OCI-LY7 (cell line): ENCODE measurements around the gene PPP1R37. TPM values are rescaled to one million over a fixed set of nuclear protein-coding genes. Genes with fewer than 3 reads are reported as not detected.

ENCODE experiments used
- BruUV-seq: library from RNA; stranded (reverse); fragments of 400-500 nt; replicated peaks from 2 replicates; lab custom pipeline; 2021; lab: Mats Ljungman, UMichigan
- CTCF ChIA-PET: fragments of 300-600 bp; sonication (Branson Sonifier 250); formaldehyde crosslinking; loops from one replicate; lab custom pipeline; 2022; ENCODE audit warnings: antibody characterized with exemption; ENCODE audit not compliant: unreplicated experiment; lab: Charles Lee
- POLR2A ChIA-PET: fragments of 300-600 bp; sonication (Branson Sonifier 250); formaldehyde crosslinking; loops from one replicate; lab custom pipeline; 2022; ENCODE audit warnings: antibody characterized with exemption; lab: Charles Lee
- DNase-seq: peaks from one replicate; pipeline ENCODE4 v3.0.0-alpha.2; 2015; ENCODE audit warnings: low spot score
- H2AFZ ChIP-seq: fragments of 200-600 bp; sonication (generic), shearing (Covaris generic); 2 replicates; pipeline ENCODE4 v1.6.1; 2014; ENCODE audit warnings: mild to moderate bottlenecking, antibody characterized with exemption, low read length, moderate library complexity
- H3K27ac ChIP-seq: fragments of 200-600 bp; sonication (generic); 2 replicates; pipeline ENCODE4 v1.5.1; 2014; ENCODE audit warnings: mixed run types, low read depth, mild to moderate bottlenecking, moderate library complexity, low read length, inconsistent platforms; ENCODE audit not compliant: poor library complexity, severe bottlenecking
- H3K36me3 ChIP-seq: fragments of 200-600 bp; sonication (generic); 2 replicates; pipeline ENCODE4 v1.6.1; 2014; ENCODE audit warnings: mild to moderate bottlenecking, antibody characterized with exemption, low read length, moderate library complexity, mixed read lengths; ENCODE audit not compliant: insufficient read depth
- H3K4me1 ChIP-seq: fragments of 200-600 bp; sonication (generic); 2 replicates; pipeline ENCODE4 v1.5.1; 2014; ENCODE audit warnings: mild to moderate bottlenecking, low read length; ENCODE audit not compliant: insufficient read depth, poor library complexity, severe bottlenecking
- H3K4me2 ChIP-seq: fragments of 200-600 bp; sonication (generic); 2 replicates; pipeline ENCODE4 v1.6.1; 2014; ENCODE audit warnings: mild to moderate bottlenecking, low read length
- H3K4me3 ChIP-seq: fragments of 200-600 bp; sonication (generic); 2 replicates; pipeline ENCODE4 v1.5.1; 2014; ENCODE audit warnings: mild to moderate bottlenecking, low read depth, low read length; ENCODE audit not compliant: poor library complexity, severe bottlenecking
- H3K79me2 ChIP-seq: fragments of 200-600 bp; sonication (generic); 2 replicates; pipeline ENCODE4 v1.6.1; 2016; ENCODE audit warnings: low read depth, mild to moderate bottlenecking, low read length, moderate library complexity, mixed read lengths; ENCODE audit not compliant: insufficient read depth
- H3K9me2 ChIP-seq: fragments of 200-600 bp; sonication (generic); 2 replicates; pipeline ENCODE4 v1.6.1; 2016; ENCODE audit warnings: mild to moderate bottlenecking, low read length, mixed read lengths; ENCODE audit not compliant: insufficient read depth
- H3K9me3 ChIP-seq: fragments of 200-600 bp; sonication (generic); 2 replicates; pipeline ENCODE4 v1.6.1; 2014; ENCODE audit warnings: mild to moderate bottlenecking, mixed run types, low read length, mixed read lengths
- H4K20me1 ChIP-seq: fragments of 200-600 bp; sonication (generic); 2 replicates; pipeline ENCODE4 v1.6.1; 2014; ENCODE audit warnings: mild to moderate bottlenecking, antibody characterized with exemption, low read length, moderate library complexity, mixed read lengths; ENCODE audit not compliant: insufficient read depth
- EZH2phosphoT487 ChIP-seq: fragments of 200-600 bp; sonication (generic); IDR thresholded peaks from 2 replicates; pipeline ENCODE4 v1.6.1; 2018; ENCODE audit warnings: low read depth, borderline replicate concordance, mild to moderate bottlenecking, mixed run types, antibody characterized with exemption, low read length, moderate library complexity, mixed read lengths
- intact Hi-C: fragments of 100-400 bp; cut with micrococcal nuclease; formaldehyde crosslinking; loops from one replicate; pipeline ENCODE4 v1.10.0; 2022; ENCODE audit not compliant: unreplicated experiment
- total RNA-seq, 2 experiments: library from RNA; depleted of rRNA in 1 of 2; stranded (reverse); fragments of >200 nt in 1 of 2; shearing (Covaris generic) in 1 of 2; gene quantifications; 2 replicates each; pipeline ENCODE4 v1.2.3, GENCODE V29; 2014 to 2022
- TF ChIP-seq, protein P1 (sequence below): fragments of 200-600 bp; sonication (generic); conservative IDR thresholded peaks from 2 replicates; pipeline ENCODE4 v1.5.1; 2014; ENCODE audit warnings: mild to moderate bottlenecking, antibody characterized with exemption, low read length, moderate library complexity, mixed read lengths

The PPP1R37 gene
- total RNA-seq, 2 experiments from 2014 or later: 24.7 to 48.6 TPM

GRCh38 chr19:45137179-45137761 lies 44.3 kb downstream of the PPP1R37 start:
- POLR2A ChIA-PET: interaction anchor here (0.7 to 2.1 kb wide), 5 partner anchors 30 to 385 kb away, joined by 3 to 15 read pairs (median 6); partner anchors contain the start of genes BLOC1S3, PPP1R37 and TRAPPC6A
- peaks cover 70% of the 10 kb centered on the region for H3K4me1 ChIP-seq

GRCh38 chr19:45138303-45138751 lies 45.3 kb downstream of the PPP1R37 start:
- peak overlapping the region; percentile 98 for H3K27ac ChIP-seq
- intact Hi-C loops: loop anchor here (5.0 kb wide), 1 partner anchor 141 kb away; no protein-coding TSS in a partner anchor
- no TSS peak for BruUV-seq
- ChIA-PET POLR2A (interaction anchor here (1.0 kb wide), 1 partner anchor 29 kb away, joined by 6 read pairs; no protein-coding TSS in a partner anchor), CTCF (interaction anchor here (1.2 kb wide), 1 partner anchor 67 kb away, joined by 8 read pairs; no protein-coding TSS in a partner anchor)
- peak overlapping the region; percentile 61 for H3K4me3 ChIP-seq
- H4K20me1 ChIP-seq: no peaks in the 10 kb centered on the region
- TF ChIP-seq, protein P1, sequence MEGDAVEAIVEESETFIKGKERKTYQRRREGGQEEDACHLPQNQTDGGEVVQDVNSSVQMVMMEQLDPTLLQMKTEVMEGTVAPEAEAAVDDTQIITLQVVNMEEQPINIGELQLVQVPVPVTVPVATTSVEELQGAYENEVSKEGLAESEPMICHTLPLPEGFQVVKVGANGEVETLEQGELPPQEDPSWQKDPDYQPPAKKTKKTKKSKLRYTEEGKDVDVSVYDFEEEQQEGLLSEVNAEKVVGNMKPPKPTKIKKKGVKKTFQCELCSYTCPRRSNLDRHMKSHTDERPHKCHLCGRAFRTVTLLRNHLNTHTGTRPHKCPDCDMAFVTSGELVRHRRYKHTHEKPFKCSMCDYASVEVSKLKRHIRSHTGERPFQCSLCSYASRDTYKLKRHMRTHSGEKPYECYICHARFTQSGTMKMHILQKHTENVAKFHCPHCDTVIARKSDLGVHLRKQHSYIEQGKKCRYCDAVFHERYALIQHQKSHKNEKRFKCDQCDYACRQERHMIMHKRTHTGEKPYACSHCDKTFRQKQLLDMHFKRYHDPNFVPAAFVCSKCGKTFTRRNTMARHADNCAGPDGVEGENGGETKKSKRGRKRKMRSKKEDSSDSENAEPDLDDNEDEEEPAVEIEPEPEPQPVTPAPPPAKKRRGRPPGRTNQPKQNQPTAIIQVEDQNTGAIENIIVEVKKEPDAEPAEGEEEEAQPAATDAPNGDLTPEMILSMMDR: no peak
- no peak for TF ChIP-seq EZH2phosphoT487
- no peak overlapping the region for H2AFZ ChIP-seq
- H3K36me3 ChIP-seq: peaks cover 34% of the 10 kb centered on the region
- no peaks in the 10 kb centered on the region for H3K9me3 ChIP-seq
- DNase-seq: peak; percentile 78
- H3K9me2 ChIP-seq: no peaks in the 10 kb centered on the region
- H3K79me2 ChIP-seq: peaks cover 39% of the 10 kb centered on the region
- peak overlapping the region; percentile 79 for H3K4me2 ChIP-seq
- peaks cover 66% of the 10 kb centered on the region for H3K4me1 ChIP-seq

More at GRCh38 chr19:45137179-45137761, 44.3 kb downstream of the PPP1R37 start:
- H3K27ac ChIP-seq: peak overlapping the region; percentile 98
- H4K20me1 ChIP-seq: no peaks in the 10 kb centered on the region
- TF ChIP-seq, protein P1: no peak
- TF ChIP-seq EZH2phosphoT487: no peak
- peak overlapping the region; percentile 79 for H3K4me2 ChIP-seq
- H3K9me2 ChIP-seq: no peaks in the 10 kb centered on the region
- no TSS peak for BruUV-seq
- H3K9me3 ChIP-seq: no peaks in the 10 kb centered on the region
- CTCF ChIA-PET: interaction anchor here (0.7 to 1.5 kb wide), 3 partner anchors 11 to 66 kb away, joined by 3 to 8 read pairs (median 8); no protein-coding TSS in a partner anchor
- H3K79me2 ChIP-seq: peaks cover 47% of the 10 kb centered on the region
- peak; percentile 95 for DNase-seq
- peaks cover 29% of the 10 kb centered on the region for H3K36me3 ChIP-seq
- H2AFZ ChIP-seq: no peak overlapping the region
- intact Hi-C loops: loop anchor here (1.0 to 5.0 kb wide), 3 partner anchors 41 to 140 kb away; partner anchors contain the start of genes BLOC1S3 and TRAPPC6A
- peak overlapping the region; percentile 61 for H3K4me3 ChIP-seq
